ENCODE data around the gene TLE3.

TLE3 gene

GRCh38 chr15:70025413-70026296 lies 72.1 kb downstream of the TLE3 start:
- DNase-seq (ENCODE audit: low spot score), result no peak
- TF ChIP-seq CTCF (IDR thresholded peaks at IDR 0.05; ENCODE audit: extremely low read depth, insufficient read depth, missing control alignments), result no peak
- in situ Hi-C loops (cut with MboI; ENCODE audit: low pct_unique_long_range_greater_than_20kb, low sequenced_read_pairs, unreplicated experiment), result no loop called here

- DNase-seq (ENCODE audit: low spot score), result no peak
- TF ChIP-seq CTCF (IDR thresholded peaks at IDR 0.05; ENCODE audit: extremely low read depth, insufficient read depth, missing control alignments), result no peak
- in situ Hi-C loops (cut with MboI; ENCODE audit: low pct_unique_long_range_greater_than_20kb, low sequenced_read_pairs, unreplicated experiment), result no loop called here
Measured at GRCh38 chr15:70024521-70024920, 73.2 kb downstream of the TLE3 start.

GRCh38 chr15:70023769-70024491 lies 73.8 kb downstream of the TLE3 start:
- in situ Hi-C loops (cut with MboI; ENCODE audit: low pct_unique_long_range_greater_than_20kb, low sequenced_read_pairs, unreplicated experiment), result no loop called here
- TF ChIP-seq CTCF (IDR thresholded peaks at IDR 0.05; ENCODE audit: extremely low read depth, insufficient read depth, missing control alignments), result no peak
- DNase-seq (ENCODE audit: low spot score), result no peak

GRCh38 chr15:70023064-70023768 lies 74.5 kb downstream of the TLE3 start:
- DNase-seq (ENCODE audit: low spot score), result peak; percentile 78
- in situ Hi-C loops (cut with MboI; ENCODE audit: low pct_unique_long_range_greater_than_20kb, low sequenced_read_pairs, unreplicated experiment), result no loop called here
- TF ChIP-seq CTCF (IDR thresholded peaks at IDR 0.05; ENCODE audit: extremely low read depth, insufficient read depth, missing control alignments), result no peak

- in situ Hi-C loops (cut with MboI; ENCODE audit: low pct_unique_long_range_greater_than_20kb, low sequenced_read_pairs, unreplicated experiment), result no loop called here
- no peak for DNase-seq (ENCODE audit: low spot score)
- no peak for TF ChIP-seq CTCF (IDR thresholded peaks at IDR 0.05; ENCODE audit: extremely low read depth, insufficient read depth, missing control alignments)
Measured at GRCh38 chr15:70020229-70020628, 77.5 kb downstream of the TLE3 start.
